ENCODE measurements around the gene KRTAP1-5. TPM values are rescaled to one million over a fixed set of nuclear protein-coding genes. Genes with fewer than 3 reads are reported as not detected.

The KRTAP1-5 gene
- total and polyA plus RNA-seq, 4 donors = not detected

DNA sequence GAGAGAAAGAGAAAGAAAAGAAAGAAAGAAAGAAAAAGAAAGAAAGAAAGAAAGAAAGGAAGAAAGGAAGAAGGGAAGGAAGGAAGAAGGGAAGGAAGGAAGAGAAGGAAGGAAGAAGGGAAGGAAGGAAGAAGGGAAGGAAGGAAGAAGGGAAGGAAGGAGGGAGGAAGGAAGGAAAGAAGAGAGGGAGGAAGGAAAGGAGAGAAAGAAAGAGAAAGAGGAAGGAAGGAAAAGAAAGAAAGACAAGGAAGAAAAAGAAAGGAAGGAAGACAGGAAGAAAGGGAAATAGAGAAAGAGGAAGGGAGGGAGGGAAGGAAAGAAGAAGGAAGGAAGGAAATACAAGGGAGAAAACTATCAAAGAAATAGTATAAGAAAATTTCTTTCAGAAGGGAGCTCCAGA lies 49.8 kb upstream of the KRTAP1-5 start:
- Histone ChIP-seq H3K27ac (ENCODE audit: low read depth in 1 of 2, low read length in 2 of 2) (no peak overlapping the region), H3K4me3 (ENCODE audit: low read depth in 1 of 3, low read length in 3 of 3) (no peak overlapping the region), H3K36me3 (ENCODE audit: control insufficient read depth in 4 of 4, insufficient read depth in 3 of 4, low read depth in 1 of 4, low read length in 3 of 4) (no peaks in the 10 kb centered on the region), H3K27me3 (ENCODE audit: control insufficient read depth in 4 of 4, insufficient read depth in 4 of 4, low read length in 3 of 4) (peaks cover 0 to 4% (median under 1%) of the 10 kb centered on the region in 4 donors), H3K9me3 (ENCODE audit: control insufficient read depth in 4 of 4, low read length in 3 of 4) (peaks cover 0 to 2% (median 0%) of the 10 kb centered on the region in 4 donors), H3K4me1 (ENCODE audit: control insufficient read depth in 4 of 4, insufficient read depth in 4 of 4, low read length in 3 of 4) (no peaks in the 10 kb centered on the region), H3K9ac (ENCODE audit: low read depth in 1 of 2, low read length in 2 of 2) (no peak overlapping the region)
- no peak for DNase-seq (ENCODE audit: low spot score)
- TF ChIP-seq, protein P1, sequence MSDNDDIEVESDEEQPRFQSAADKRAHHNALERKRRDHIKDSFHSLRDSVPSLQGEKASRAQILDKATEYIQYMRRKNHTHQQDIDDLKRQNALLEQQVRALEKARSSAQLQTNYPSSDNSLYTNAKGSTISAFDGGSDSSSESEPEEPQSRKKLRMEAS (IDR thresholded peaks at IDR 0.05) = no peak
- TF ChIP-seq RAD21 (IDR thresholded peaks at IDR 0.05) (no peak), GABPA (IDR thresholded peaks at IDR 0.05 in 1 of 2, conservative IDR thresholded peaks at IDR 0.05 in 1 of 2) (no peak), SP1 (IDR thresholded peaks at IDR 0.05) (no peak), TAF1 (conservative IDR thresholded peaks at IDR 0.05) (no peak), EGR1 (IDR thresholded peaks at IDR 0.05; ENCODE audit: low read depth in 2 of 2) (no peak), FOXA1 (IDR thresholded peaks at IDR 0.05) (no peak)
- TF ChIP-seq, protein P2, sequence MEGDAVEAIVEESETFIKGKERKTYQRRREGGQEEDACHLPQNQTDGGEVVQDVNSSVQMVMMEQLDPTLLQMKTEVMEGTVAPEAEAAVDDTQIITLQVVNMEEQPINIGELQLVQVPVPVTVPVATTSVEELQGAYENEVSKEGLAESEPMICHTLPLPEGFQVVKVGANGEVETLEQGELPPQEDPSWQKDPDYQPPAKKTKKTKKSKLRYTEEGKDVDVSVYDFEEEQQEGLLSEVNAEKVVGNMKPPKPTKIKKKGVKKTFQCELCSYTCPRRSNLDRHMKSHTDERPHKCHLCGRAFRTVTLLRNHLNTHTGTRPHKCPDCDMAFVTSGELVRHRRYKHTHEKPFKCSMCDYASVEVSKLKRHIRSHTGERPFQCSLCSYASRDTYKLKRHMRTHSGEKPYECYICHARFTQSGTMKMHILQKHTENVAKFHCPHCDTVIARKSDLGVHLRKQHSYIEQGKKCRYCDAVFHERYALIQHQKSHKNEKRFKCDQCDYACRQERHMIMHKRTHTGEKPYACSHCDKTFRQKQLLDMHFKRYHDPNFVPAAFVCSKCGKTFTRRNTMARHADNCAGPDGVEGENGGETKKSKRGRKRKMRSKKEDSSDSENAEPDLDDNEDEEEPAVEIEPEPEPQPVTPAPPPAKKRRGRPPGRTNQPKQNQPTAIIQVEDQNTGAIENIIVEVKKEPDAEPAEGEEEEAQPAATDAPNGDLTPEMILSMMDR (IDR thresholded peaks at IDR 0.05; ENCODE audit: low read depth, low read length, missing input control) = no peak

DNA sequence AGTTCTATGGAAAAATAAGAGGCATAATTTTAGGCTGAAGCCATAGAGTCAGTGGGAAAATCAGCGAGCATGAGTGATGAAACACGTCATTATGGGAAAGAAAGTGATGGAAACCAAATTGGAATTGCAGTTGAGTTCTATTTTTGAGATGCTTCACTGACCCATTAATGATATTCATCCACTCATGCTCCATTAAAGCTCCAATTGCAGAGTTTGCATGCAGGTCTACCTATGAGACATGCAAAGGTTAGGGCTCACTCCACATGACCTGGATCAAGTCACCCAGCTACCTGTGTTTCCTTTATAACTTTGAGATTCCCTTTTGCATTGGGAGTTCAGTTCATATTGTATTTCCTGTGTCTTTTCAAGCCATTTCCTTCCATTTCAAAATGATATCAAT lies 46.7 kb upstream of the KRTAP1-5 start:
- Histone ChIP-seq H3K27ac (ENCODE audit: low read depth in 1 of 2, low read length in 2 of 2) (no peak overlapping the region), H3K4me1 (ENCODE audit: control insufficient read depth in 4 of 4, insufficient read depth in 4 of 4, low read length in 3 of 4) (no peaks in the 10 kb centered on the region), H3K36me3 (ENCODE audit: control insufficient read depth in 4 of 4, insufficient read depth in 3 of 4, low read depth in 1 of 4, low read length in 3 of 4) (no peaks in the 10 kb centered on the region), H3K9ac (ENCODE audit: low read depth in 1 of 2, low read length in 2 of 2) (no peak overlapping the region), H3K27me3 (ENCODE audit: control insufficient read depth in 4 of 4, insufficient read depth in 4 of 4, low read length in 3 of 4) (peaks cover 0 to 2% (median 0%) of the 10 kb centered on the region in 4 donors), H3K9me3 (ENCODE audit: control insufficient read depth in 4 of 4, low read length in 3 of 4) (peaks cover 0 to 2% (median 0%) of the 10 kb centered on the region in 4 donors), H3K4me3 (ENCODE audit: low read depth in 1 of 3, low read length in 3 of 3) (no peak overlapping the region)
- TF ChIP-seq GABPA (IDR thresholded peaks at IDR 0.05 in 1 of 2, conservative IDR thresholded peaks at IDR 0.05 in 1 of 2) = no peak
- TF ChIP-seq, protein P3, sequence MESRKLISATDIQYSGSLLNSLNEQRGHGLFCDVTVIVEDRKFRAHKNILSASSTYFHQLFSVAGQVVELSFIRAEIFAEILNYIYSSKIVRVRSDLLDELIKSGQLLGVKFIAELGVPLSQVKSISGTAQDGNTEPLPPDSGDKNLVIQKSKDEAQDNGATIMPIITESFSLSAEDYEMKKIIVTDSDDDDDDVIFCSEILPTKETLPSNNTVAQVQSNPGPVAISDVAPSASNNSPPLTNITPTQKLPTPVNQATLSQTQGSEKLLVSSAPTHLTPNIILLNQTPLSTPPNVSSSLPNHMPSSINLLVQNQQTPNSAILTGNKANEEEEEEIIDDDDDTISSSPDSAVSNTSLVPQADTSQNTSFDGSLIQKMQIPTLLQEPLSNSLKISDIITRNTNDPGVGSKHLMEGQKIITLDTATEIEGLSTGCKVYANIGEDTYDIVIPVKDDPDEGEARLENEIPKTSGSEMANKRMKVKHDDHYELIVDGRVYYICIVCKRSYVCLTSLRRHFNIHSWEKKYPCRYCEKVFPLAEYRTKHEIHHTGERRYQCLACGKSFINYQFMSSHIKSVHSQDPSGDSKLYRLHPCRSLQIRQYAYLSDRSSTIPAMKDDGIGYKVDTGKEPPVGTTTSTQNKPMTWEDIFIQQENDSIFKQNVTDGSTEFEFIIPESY (IDR thresholded peaks at IDR 0.05) = no peak
- DNase-seq (ENCODE audit: low spot score) = no peak
- WGBS = 90% methylated on average over 2 of the region's 2 CpGs

DNA sequence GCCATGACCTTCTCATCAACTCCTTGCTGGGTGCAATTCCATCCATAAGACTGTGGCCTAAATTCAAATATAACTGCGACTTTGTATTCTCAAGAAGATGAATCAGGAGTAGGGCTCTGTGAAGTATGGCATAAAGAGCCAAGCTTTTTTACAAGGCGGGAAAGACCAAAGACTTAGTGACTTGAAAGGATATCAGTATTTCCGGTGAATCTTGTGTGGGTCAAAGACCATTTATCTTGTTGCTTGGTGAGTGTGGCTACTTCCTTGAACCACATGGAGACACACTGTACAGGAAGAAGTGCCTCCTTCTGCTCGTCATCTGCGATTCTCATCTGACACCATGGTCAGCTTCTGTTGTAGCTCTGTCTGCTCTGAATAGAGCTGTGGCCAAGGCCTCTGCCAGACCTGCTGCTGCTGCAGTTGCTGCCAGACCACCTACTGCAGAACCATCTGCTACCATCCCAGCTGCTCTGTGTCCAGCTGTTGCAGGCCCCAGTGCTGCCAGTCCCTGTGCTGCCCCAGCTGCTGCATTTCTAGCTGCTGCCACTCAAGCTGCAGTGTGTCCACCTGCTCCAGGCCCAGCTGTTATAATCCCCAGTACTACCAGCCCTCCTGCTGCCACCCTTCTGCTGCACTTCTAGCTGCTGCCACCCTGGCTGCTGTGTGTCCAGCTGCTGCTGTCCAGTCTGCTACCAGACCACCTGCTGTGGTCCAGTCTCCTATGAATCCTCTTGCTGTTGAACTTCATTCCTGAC lies 44.8 kb upstream of the KRTAP1-5 start:
- 81% methylated on average over 5 of the region's 5 CpGs for WGBS
- Histone ChIP-seq H3K27ac (ENCODE audit: low read depth in 1 of 2, low read length in 2 of 2) (no peak overlapping the region), H3K9me3 (ENCODE audit: control insufficient read depth in 4 of 4, low read length in 3 of 4) (peaks cover 0 to 1% (median 0%) of the 10 kb centered on the region in 4 donors), H3K27me3 (ENCODE audit: control insufficient read depth in 4 of 4, insufficient read depth in 4 of 4, low read length in 3 of 4) (peaks cover 0 to 2% (median 0%) of the 10 kb centered on the region in 4 donors), H3K4me1 (ENCODE audit: control insufficient read depth in 4 of 4, insufficient read depth in 4 of 4, low read length in 3 of 4) (no peaks in the 10 kb centered on the region), H3K4me3 (ENCODE audit: low read depth in 1 of 3, low read length in 3 of 3) (no peak overlapping the region), H3K36me3 (ENCODE audit: control insufficient read depth in 4 of 4, insufficient read depth in 3 of 4, low read depth in 1 of 4, low read length in 3 of 4) (no peaks in the 10 kb centered on the region), H3K9ac (ENCODE audit: low read depth in 1 of 2, low read length in 2 of 2) (no peak overlapping the region)
- DNase-seq (ENCODE audit: low spot score) = no peak
- TF ChIP-seq RXRA (IDR thresholded peaks at IDR 0.05) (no peak), YY1 (IDR thresholded peaks at IDR 0.05) (no peak), NR2F2 (IDR thresholded peaks at IDR 0.05) (no peak), EGR1 (IDR thresholded peaks at IDR 0.05; ENCODE audit: low read depth in 2 of 2) (no peak), SP1 (IDR thresholded peaks at IDR 0.05) (no peak), RAD21 (IDR thresholded peaks at IDR 0.05) (no peak), JUND (IDR thresholded peaks at IDR 0.05) (no peak), FOXA1 (IDR thresholded peaks at IDR 0.05) (no peak)
- TF ChIP-seq, protein P3 (IDR thresholded peaks at IDR 0.05) = no peak
- TF ChIP-seq, protein P4, sequence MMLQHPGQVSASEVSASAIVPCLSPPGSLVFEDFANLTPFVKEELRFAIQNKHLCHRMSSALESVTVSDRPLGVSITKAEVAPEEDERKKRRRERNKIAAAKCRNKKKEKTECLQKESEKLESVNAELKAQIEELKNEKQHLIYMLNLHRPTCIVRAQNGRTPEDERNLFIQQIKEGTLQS (IDR thresholded peaks at IDR 0.05) = no peak

Measured in liver (tissue), 9 donors.